ENCODE results near the gene PIGBOS1.

GRCh38 chr15:55360256-55360655, 41.3 kb upstream of the PIGBOS1 start:
- TF ChIP-seq, protein P1, sequence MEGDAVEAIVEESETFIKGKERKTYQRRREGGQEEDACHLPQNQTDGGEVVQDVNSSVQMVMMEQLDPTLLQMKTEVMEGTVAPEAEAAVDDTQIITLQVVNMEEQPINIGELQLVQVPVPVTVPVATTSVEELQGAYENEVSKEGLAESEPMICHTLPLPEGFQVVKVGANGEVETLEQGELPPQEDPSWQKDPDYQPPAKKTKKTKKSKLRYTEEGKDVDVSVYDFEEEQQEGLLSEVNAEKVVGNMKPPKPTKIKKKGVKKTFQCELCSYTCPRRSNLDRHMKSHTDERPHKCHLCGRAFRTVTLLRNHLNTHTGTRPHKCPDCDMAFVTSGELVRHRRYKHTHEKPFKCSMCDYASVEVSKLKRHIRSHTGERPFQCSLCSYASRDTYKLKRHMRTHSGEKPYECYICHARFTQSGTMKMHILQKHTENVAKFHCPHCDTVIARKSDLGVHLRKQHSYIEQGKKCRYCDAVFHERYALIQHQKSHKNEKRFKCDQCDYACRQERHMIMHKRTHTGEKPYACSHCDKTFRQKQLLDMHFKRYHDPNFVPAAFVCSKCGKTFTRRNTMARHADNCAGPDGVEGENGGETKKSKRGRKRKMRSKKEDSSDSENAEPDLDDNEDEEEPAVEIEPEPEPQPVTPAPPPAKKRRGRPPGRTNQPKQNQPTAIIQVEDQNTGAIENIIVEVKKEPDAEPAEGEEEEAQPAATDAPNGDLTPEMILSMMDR (IDR thresholded peaks at IDR 0.05): no peak
- TF ChIP-seq POLR2A (IDR thresholded peaks at IDR 0.05): no peak
